ENCODE data around the gene CCL8.

DNA sequence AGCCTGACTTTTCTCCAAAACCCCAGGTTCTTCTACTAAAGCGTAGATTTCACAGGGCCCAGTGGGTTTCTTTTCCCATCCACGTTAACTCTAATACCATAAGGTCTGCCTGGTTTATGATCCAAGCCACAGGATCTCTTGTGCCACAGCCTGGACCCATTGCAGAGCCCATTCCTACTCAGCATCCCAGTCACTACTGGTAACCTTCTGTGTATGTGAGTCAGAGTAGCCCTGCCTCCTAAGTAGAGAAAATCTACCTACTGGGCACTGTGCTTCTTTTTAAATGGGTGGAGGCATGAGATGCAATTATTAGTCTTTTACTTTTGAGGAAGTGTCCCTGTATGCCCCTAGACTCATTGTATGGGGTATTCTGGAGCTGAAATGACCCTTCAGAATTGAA lies 20.2 kb upstream of the CCL8 start:
- no peak for TF ChIP-seq FOXM1 (IDR thresholded peaks at IDR 0.05; ENCODE audit: borderline replicate concordance)
- TF ChIP-seq SUZ12 (IDR thresholded peaks at IDR 0.05): no peak
